Ovary (tissue), 9 donors: ENCODE data around the gene WWOX. TPM values are rescaled to one million over a fixed set of nuclear protein-coding genes. Genes with fewer than 3 reads are reported as not detected.

Experiments used
- DNase-seq, 5 donors: peaks; one replicate each; pipeline ENCODE4 v3.0.0-alpha.2; 2019 to 2020
- H3K27ac ChIP-seq, 2 donors: fragments of 200-600 bp; one replicate each; pipeline versions ENCODE4 v1.5.1 to v1.8.0; 2019 to 2022
- H3K27me3 ChIP-seq: fragments of 200-600 bp; one replicate; pipeline ENCODE4 v1.8.0; 2022
- H3K36me3 ChIP-seq: fragments of 200-600 bp; sonication (generic); one replicate; pipeline ENCODE4 v1.5.1; 2019
- H3K4me1 ChIP-seq: one replicate; pipeline ENCODE4 v1.8.1; 2013; ENCODE audit warnings: mild to moderate bottlenecking, moderate library complexity; ENCODE audit not compliant: insufficient read depth
- H3K4me3 ChIP-seq: fragments of 200-600 bp; sonication (generic); one replicate; pipeline ENCODE4 v1.5.1; 2017
- H3K9me3 ChIP-seq, 2 donors: fragments of 200-600 bp in 1 of 2; sonication (generic) in 1 of 2; one replicate each; pipeline versions ENCODE4 v1.5.1 to v1.8.1; 2013 to 2019; ENCODE audit warnings: mild to moderate bottlenecking in 1 of 2, moderate library complexity in 1 of 2
- CTCF ChIP-seq, 3 donors: fragments of 450-650 bp in 2 of 3; fragments of 200-600 bp in 1 of 3; IDR thresholded peaks; one replicate each; pipeline versions ENCODE4 v1.5.1 to v1.8.0; 2016 to 2022; ENCODE audit warnings: antibody characterized with exemption in 3 of 3, mild to moderate bottlenecking in 1 of 3
- EP300 ChIP-seq: sonication (generic); formaldehyde crosslinking; IDR thresholded peaks from one replicate; pipeline ENCODE4 v1.6.1; 2017; ENCODE audit warnings: antibody characterized with exemption
- POLR2A ChIP-seq: fragments of 450-650 bp; IDR thresholded peaks from one replicate; pipeline ENCODE4 v1.6.1; 2017; ENCODE audit warnings: antibody characterized with exemption, mild to moderate bottlenecking, moderate library complexity
- WGBS, 3 donors: extraction: QIAGEN DNeasy Blood & Tissue Kit in 1 of 3; methylation state at CpG; one replicate each; pipeline versions ENCODE4 v1.1.5 to v1.1.7; 2013 to 2017; 5-methylcytosine and 5-hydroxymethylcytosine counted together
- intact Hi-C, 4 donors: fragments of 100-400 bp; cut with DNase I; formaldehyde crosslinking; loops; one replicate each; pipeline versions ENCODE4 v1.11.0 to v1.15.1; 2022 to 2023
- polyA plus RNA-seq, 2 donors: library from polyadenylated mRNA; stranded (reverse); fragments of 200-250 nt in 1 of 2; fragments of 350-450 nt in 1 of 2; fragmentation: Illumina TruSeq in 1 of 2; extraction: RNeasy Lipid Tissue Mini Kit (QIAGEN cat#74804) in 1 of 2; gene quantifications; one replicate each; pipeline ENCODE4 v1.2.3, GENCODE V29; 2013 to 2014
- total RNA-seq, 7 donors: library from RNA; depleted of rRNA in 2 of 7; stranded (reverse); fragments of >200 nt in 2 of 7; fragmentation: NEBNext Ultra II Directional in 3 of 7; extraction: Animal tissue kit (Norgen Biotek cat#: 25700) in 3 of 7; gene quantifications; one replicate each; pipeline versions ENCODE4 v1.1.0 to v1.2.4, GENCODE V29; 2016 to 2023
- donor health status: DM: no; HTN: no; CAD: no; lungs with moderate emphysema.
- donor health status: DM: no; HTN: no; CAD: no.
- donor health status: Bipolar disorder and iron deficiency.
- donor health status: DM: yes; HTN: yes; CAD: no.
- donor health status: DM: no; HTN: no; CAD: no.
- donor health status: DM: yes; HTN: yes; CAD: no.

Gene WWOX
- total and polyA plus RNA-seq, 9 donors: 11.0 to 40.5 (median 25.2) TPM

- 87 to 90% (median 87%) methylated on average over 21 of the region's 21 CpGs for WGBS, 3 donors
- TF ChIP-seq EP300: no peak
- TF ChIP-seq CTCF (IDR thresholded peaks at IDR 0.05): no peak
- TF ChIP-seq POLR2A: no peak
- Histone ChIP-seq H3K4me1 (peaks cover 9% of the 10 kb centered on the region), H3K9me3 (no peaks in the 10 kb centered on the region), H3K27me3 (no peaks in the 10 kb centered on the region), H3K27ac (no peak overlapping the region), H3K36me3 (no peaks in the 10 kb centered on the region), H3K4me3 (no peak overlapping the region)
- peak in 1 of 5 donors; percentile 31 for DNase-seq
- intact Hi-C loops: loop anchor here in 1 of 4 donors (10.0 kb wide), 1 partner anchor 598 kb away; no protein-coding TSS in a partner anchor
Measured at GRCh38 chr16:78742501-78743283, 643.2 kb downstream of the WWOX start.

- no peak for DNase-seq
- Histone ChIP-seq H3K27ac (no peak overlapping the region), H3K36me3 (no peaks in the 10 kb centered on the region), H3K4me3 (no peak overlapping the region), H3K4me1 (peaks cover 9% of the 10 kb centered on the region), H3K27me3 (no peaks in the 10 kb centered on the region), H3K9me3 (no peaks in the 10 kb centered on the region)
- 52 to 78% (median 60%) methylated on average over 4 of the region's 4 CpGs for WGBS, 3 donors
- intact Hi-C loops: loop anchor here in 1 of 4 donors (10.0 kb wide), 1 partner anchor 599 kb away; no protein-coding TSS in a partner anchor
- TF ChIP-seq CTCF (IDR thresholded peaks at IDR 0.05): no peak
- no peak for TF ChIP-seq EP300
- TF ChIP-seq POLR2A: no peak
Measured at GRCh38 chr16:78743556-78743955, 644.1 kb downstream of the WWOX start.

- H3K4me3 ChIP-seq: no peak overlapping the region
- H3K36me3 ChIP-seq: no peaks in the 10 kb centered on the region
- TF ChIP-seq CTCF (IDR thresholded peaks at IDR 0.05): no peak
- TF ChIP-seq POLR2A: no peak
- no peak for TF ChIP-seq EP300
- H3K27ac ChIP-seq: no peak overlapping the region
- H3K9me3 ChIP-seq: no peaks in the 10 kb centered on the region
- no peak for DNase-seq
- no peaks in the 10 kb centered on the region for H3K27me3 ChIP-seq
- H3K4me1 ChIP-seq: peaks cover 9% of the 10 kb centered on the region
- intact Hi-C loops: loop anchor here in 1 of 4 donors (10.0 kb wide), 1 partner anchor 599 kb away; no protein-coding TSS in a partner anchor
- WGBS, 3 donors: 47 to 70% (median 60%) methylated on average over 5 of the region's 5 CpGs
Measured at GRCh38 chr16:78744099-78744498, 644.6 kb downstream of the WWOX start.

- intact Hi-C loops: loop anchor here in 1 of 4 donors (10.0 kb wide), 1 partner anchor 600 kb away; no protein-coding TSS in a partner anchor
- Histone ChIP-seq H3K27ac (peak overlapping the region in 1 of 2 donors; percentile 49), H3K4me1 (peaks cover 9% of the 10 kb centered on the region), H3K36me3 (no peaks in the 10 kb centered on the region), H3K9me3 (no peaks in the 10 kb centered on the region), H3K27me3 (no peaks in the 10 kb centered on the region), H3K4me3 (no peak overlapping the region)
- WGBS, 3 donors: 29 to 39% (median 32%) methylated on average over 3 of the region's 3 CpGs
- no peak for DNase-seq
- TF ChIP-seq EP300 (no peak), CTCF (IDR thresholded peaks at IDR 0.05) (no peak), POLR2A (no peak)
Measured at GRCh38 chr16:78744796-78745107, 645.3 kb downstream of the WWOX start.
